Keratinocyte (primary cell): Measurements from ENCODE around the gene CA11. TPM values are rescaled to one million over a fixed set of nuclear protein-coding genes. Genes with fewer than 3 reads are reported as not detected.

ENCODE experiments used
- DNase-seq: peaks from one replicate; pipeline ENCODE4 v3.0.0-alpha.2; 2011; ENCODE audit warnings: low read depth, missing footprints, low spot score
- FAIRE-seq: peaks from 2 replicates; lab custom pipeline; 2011; peaks lifted over from hg19 to GRCh38; lab: Jason Lieb, UNC
- H2AFZ ChIP-seq: 2 replicates; pipeline ENCODE4 v1.6.0; 2012; ENCODE audit warnings: low read length, control low read depth, inconsistent platforms; ENCODE audit not compliant: control insufficient read depth
- H3K27ac ChIP-seq: 2 replicates; pipeline ENCODE4 v1.5.1; 2011; ENCODE audit warnings: low read length; ENCODE audit not compliant: control insufficient read depth, insufficient read depth
- H3K27me3 ChIP-seq: 3 replicates; pipeline ENCODE4 v1.6.0; 2011; ENCODE audit warnings: low read length; ENCODE audit not compliant: control insufficient read depth, insufficient read depth; ENCODE audit errors: extremely low read depth
- H3K36me3 ChIP-seq, 2 experiments: 2 replicates in 1 of 2; 3 replicates in 1 of 2; pipeline ENCODE4 v1.5.1; 2011; ENCODE audit warnings: low read length in 2 of 2, mild to moderate bottlenecking in 1 of 2; ENCODE audit not compliant: control insufficient read depth in 2 of 2, insufficient read depth in 2 of 2; ENCODE audit errors: extremely low read depth in 1 of 2
- H3K4me1 ChIP-seq: 3 replicates; pipeline ENCODE4 v1.5.1; 2011; ENCODE audit warnings: low read length; ENCODE audit not compliant: control insufficient read depth, insufficient read depth; ENCODE audit errors: extremely low read depth
- H3K4me2 ChIP-seq: 3 replicates; pipeline ENCODE4 v1.6.0; 2011; ENCODE audit warnings: low read depth, low read length; ENCODE audit not compliant: control insufficient read depth, insufficient read depth; ENCODE audit errors: extremely low read depth
- H3K4me3 ChIP-seq, 3 experiments: fragments of 200-600 bp in 1 of 3; sonication (generic) in 1 of 3; 2 replicates in 2 of 3; 3 replicates in 1 of 3; pipeline ENCODE4 v1.5.1; 2011 to 2016; ENCODE audit warnings: low read length in 3 of 3, mild to moderate bottlenecking in 3 of 3, control low read depth in 2 of 3, inconsistent platforms in 1 of 3, low read depth in 1 of 3, mixed read lengths in 1 of 3, mixed run types in 1 of 3, moderate library complexity in 1 of 3; ENCODE audit not compliant: control insufficient read depth in 2 of 3, insufficient read depth in 2 of 3; ENCODE audit errors: extremely low read depth in 1 of 3
- H3K79me2 ChIP-seq: 2 replicates; pipeline ENCODE4 v1.6.0; 2012; ENCODE audit warnings: low read length; ENCODE audit not compliant: control insufficient read depth, insufficient read depth
- H3K9ac ChIP-seq: 3 replicates; pipeline ENCODE4 v1.6.0; 2011; ENCODE audit warnings: low read length; ENCODE audit not compliant: control insufficient read depth, insufficient read depth; ENCODE audit errors: extremely low read depth
- H3K9me1 ChIP-seq: 3 replicates; pipeline ENCODE4 v1.6.0; 2011; ENCODE audit warnings: low read length; ENCODE audit not compliant: control insufficient read depth, insufficient read depth; ENCODE audit errors: extremely low read depth
- H3K9me3 ChIP-seq: 2 replicates; pipeline ENCODE4 v1.5.1; 2012; ENCODE audit warnings: low read depth, low read length; ENCODE audit not compliant: control insufficient read depth
- H4K20me1 ChIP-seq: 3 replicates; pipeline ENCODE4 v1.6.0; 2011; ENCODE audit warnings: low read length; ENCODE audit not compliant: control insufficient read depth, insufficient read depth; ENCODE audit errors: extremely low read depth
- CTCF ChIP-seq, 3 experiments: IDR thresholded peaks in 1 of 3; conservative IDR thresholded peaks in 1 of 3; optimal IDR thresholded peaks in 1 of 3; 2 replicates in 2 of 3; 3 replicates in 1 of 3; pipeline versions ENCODE3 to v1.5.1; 2011; ENCODE audit warnings: low read length in 3 of 3, mild to moderate bottlenecking in 3 of 3, moderate library complexity in 2 of 3, control low read depth in 1 of 3, inconsistent platforms in 1 of 3; ENCODE audit not compliant: insufficient read depth in 2 of 3; ENCODE audit errors: extremely low read depth in 1 of 3
- EZH2 ChIP-seq: IDR thresholded peaks from one replicate; pipeline ENCODE4 v1.6.1; 2012; ENCODE audit warnings: inconsistent platforms, mild to moderate bottlenecking, low read length, moderate library complexity
- dilution Hi-C: fragments of 300-500 bp; cut with MboI; formaldehyde crosslinking; loops from one replicate; pipeline ENCODE4 v1.7.0; 2020; ENCODE audit warnings: low sequenced_read_pairs; ENCODE audit not compliant: extremely low pct_ligation_motif_present
- polyA plus RNA-seq, 5 experiments: library from polyadenylated mRNA; depleted of rRNA in 3 of 5; stranded (reverse) in 3 of 5; stranded (forward) in 1 of 5; unstranded in 1 of 5; fragments of >200 nt; gene quantifications; 1 replicate in 1 of 5; 2 replicates in 3 of 5; 3 replicates in 1 of 5; pipeline versions ENCODE4 v1.2.1 to v1.2.3, GENCODE V29; 2011 to 2012; ENCODE audit warnings: missing spikeins in 2 of 5, low read depth in 1 of 5, low replicate concordance in 1 of 5

CA11 gene
- polyA plus RNA-seq, 1 donor (not counting 4 experiments of a cell fraction or from before 2014, with no cell fraction given): 1.6 TPM

DNA sequence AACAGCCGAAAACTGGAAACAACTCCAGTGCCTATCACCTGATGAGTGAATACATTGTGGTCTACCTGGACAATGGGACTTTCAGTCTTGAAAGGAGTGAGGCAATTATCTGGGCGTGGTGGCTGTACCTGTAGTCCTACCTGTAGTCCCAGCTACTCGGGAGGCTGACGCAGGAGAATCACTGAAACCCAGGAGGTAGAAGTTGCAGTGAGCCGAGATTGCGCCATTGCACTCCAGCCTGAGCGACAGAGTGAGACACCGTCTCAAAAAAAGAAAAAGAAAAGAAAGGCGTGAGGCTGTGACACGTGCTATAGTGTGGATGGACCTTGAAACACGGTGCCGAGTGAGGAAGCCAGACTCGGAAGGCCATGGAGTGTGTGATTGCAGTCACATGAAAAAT lies 30.9 kb upstream of the CA11 start:
- H3K27ac ChIP-seq: no peak overlapping the region
- H3K4me1 ChIP-seq: no peaks in the 10 kb centered on the region
- H3K36me3 ChIP-seq: no peaks in the 10 kb centered on the region
- no peaks in the 10 kb centered on the region for H3K79me2 ChIP-seq
- H4K20me1 ChIP-seq: no peaks in the 10 kb centered on the region
- H3K9ac ChIP-seq: no peak overlapping the region
- H3K9me1 ChIP-seq: no peaks in the 10 kb centered on the region
- no peak overlapping the region for H2AFZ ChIP-seq
- DNase-seq (no peak), FAIRE-seq (no peak)
- no peak overlapping the region for H3K4me2 ChIP-seq
- H3K4me3 ChIP-seq: no peak overlapping the region
- TF ChIP-seq EZH2: no peak
- no peak for TF ChIP-seq CTCF (optimal IDR thresholded peaks at IDR 0.05 in 1 of 3, IDR thresholded peaks at IDR 0.05 in 1 of 3, conservative IDR thresholded peaks at IDR 0.05 in 1 of 3; ENCODE audit: extremely low read depth in 1 of 3, insufficient read depth in 2 of 3, low read length in 3 of 3)
- no peaks in the 10 kb centered on the region for H3K27me3 ChIP-seq
- dilution Hi-C loops: no loop called here
- H3K9me3 ChIP-seq: no peaks in the 10 kb centered on the region

GRCh38 chr19:48676487-48676886 lies 30.5 kb upstream of the CA11 start:
- dilution Hi-C loops: no loop called here
- DNase-seq: no peak
- H3K79me2 ChIP-seq: no peaks in the 10 kb centered on the region
- no peaks in the 10 kb centered on the region for H4K20me1 ChIP-seq
- no peak overlapping the region for H3K4me2 ChIP-seq
- no peaks in the 10 kb centered on the region for H3K36me3 ChIP-seq
- no peaks in the 10 kb centered on the region for H3K9me3 ChIP-seq
- H2AFZ ChIP-seq: no peak overlapping the region
- H3K4me1 ChIP-seq: no peaks in the 10 kb centered on the region
- H3K9me1 ChIP-seq: no peaks in the 10 kb centered on the region
- H3K4me3 ChIP-seq: no peak overlapping the region
- TF ChIP-seq EZH2 (no peak), CTCF (optimal IDR thresholded peaks at IDR 0.05 in 1 of 3, IDR thresholded peaks at IDR 0.05 in 1 of 3, conservative IDR thresholded peaks at IDR 0.05 in 1 of 3; ENCODE audit: extremely low read depth in 1 of 3, insufficient read depth in 2 of 3, low read length in 3 of 3) (no peak)
- H3K27ac ChIP-seq: no peak overlapping the region
- FAIRE-seq: no peak
- H3K9ac ChIP-seq: no peak overlapping the region
- no peaks in the 10 kb centered on the region for H3K27me3 ChIP-seq
